LNCAP (cell line): ENCODE measurements around the gene NUP210.

Source experiments
- TF ChIP-seq, protein P1 (sequence below): fragments of 450-650 bp; IDR thresholded peaks from 2 replicates; pipeline ENCODE4 v1.5.1; 2017; ENCODE audit warnings: mild to moderate bottlenecking

NUP210 gene

GRCh38 chr3:13420045-13420830 is at the start of gene NUP210:
Gene NUP210 (minus strand): TSS chr3:13420322. CDS start chr3:13420226, 96 bp downstream.
- TF ChIP-seq, protein P1, sequence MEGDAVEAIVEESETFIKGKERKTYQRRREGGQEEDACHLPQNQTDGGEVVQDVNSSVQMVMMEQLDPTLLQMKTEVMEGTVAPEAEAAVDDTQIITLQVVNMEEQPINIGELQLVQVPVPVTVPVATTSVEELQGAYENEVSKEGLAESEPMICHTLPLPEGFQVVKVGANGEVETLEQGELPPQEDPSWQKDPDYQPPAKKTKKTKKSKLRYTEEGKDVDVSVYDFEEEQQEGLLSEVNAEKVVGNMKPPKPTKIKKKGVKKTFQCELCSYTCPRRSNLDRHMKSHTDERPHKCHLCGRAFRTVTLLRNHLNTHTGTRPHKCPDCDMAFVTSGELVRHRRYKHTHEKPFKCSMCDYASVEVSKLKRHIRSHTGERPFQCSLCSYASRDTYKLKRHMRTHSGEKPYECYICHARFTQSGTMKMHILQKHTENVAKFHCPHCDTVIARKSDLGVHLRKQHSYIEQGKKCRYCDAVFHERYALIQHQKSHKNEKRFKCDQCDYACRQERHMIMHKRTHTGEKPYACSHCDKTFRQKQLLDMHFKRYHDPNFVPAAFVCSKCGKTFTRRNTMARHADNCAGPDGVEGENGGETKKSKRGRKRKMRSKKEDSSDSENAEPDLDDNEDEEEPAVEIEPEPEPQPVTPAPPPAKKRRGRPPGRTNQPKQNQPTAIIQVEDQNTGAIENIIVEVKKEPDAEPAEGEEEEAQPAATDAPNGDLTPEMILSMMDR = no peak

DNA sequence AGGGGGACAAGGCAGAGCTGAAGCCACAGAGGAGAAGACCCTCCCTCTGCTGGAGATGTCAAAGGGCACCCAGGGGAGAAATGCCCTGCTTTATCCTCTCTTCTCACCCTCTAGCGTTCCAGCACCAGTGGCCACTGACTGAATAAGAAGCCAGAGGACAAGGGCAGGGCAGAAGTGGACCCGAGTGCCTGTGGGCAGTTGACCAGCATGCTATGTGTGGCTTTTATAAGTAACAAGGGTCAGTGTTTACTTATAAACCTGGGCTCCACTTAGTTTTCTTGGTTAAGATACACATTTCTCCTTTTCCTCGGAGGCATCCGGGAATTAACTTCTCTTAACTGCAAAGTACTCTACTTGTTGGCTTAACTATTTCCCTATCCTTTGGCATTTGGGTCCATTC is 46.7 kb upstream of the NUP210 start:
- TF ChIP-seq, protein P1 = no peak

DNA sequence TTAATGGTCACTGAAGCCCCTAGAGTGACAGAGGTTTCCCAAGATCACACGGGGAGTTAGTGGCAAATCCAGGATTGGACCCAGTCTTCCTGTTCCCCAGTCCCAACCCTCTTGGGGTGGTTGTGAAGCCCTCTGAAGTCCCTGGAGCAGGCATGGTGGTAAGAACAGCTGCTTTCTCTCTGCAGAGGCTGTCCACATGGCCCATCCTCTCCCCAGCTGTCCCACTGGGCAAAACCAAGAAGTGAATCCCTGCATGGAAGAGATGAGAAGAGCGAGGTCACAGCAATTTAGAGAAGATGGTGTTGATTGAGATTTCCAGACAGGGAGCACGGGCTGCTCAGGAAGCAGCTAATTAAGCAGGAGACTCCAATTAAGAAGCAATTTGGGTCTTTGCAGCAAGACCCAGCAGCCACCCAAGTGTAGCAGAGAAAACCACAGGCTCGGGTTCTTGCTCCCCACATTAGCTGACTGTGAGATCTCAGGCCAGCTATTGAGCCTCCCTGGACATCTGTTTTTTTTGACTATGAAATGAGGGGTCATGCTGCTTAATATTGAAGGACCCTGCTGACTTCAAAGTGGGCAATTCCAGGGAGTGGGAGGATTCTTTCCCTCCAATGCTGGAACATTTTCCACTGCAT is 45.2 kb upstream of the NUP210 start:
- TF ChIP-seq, protein P1 = no peak

DNA sequence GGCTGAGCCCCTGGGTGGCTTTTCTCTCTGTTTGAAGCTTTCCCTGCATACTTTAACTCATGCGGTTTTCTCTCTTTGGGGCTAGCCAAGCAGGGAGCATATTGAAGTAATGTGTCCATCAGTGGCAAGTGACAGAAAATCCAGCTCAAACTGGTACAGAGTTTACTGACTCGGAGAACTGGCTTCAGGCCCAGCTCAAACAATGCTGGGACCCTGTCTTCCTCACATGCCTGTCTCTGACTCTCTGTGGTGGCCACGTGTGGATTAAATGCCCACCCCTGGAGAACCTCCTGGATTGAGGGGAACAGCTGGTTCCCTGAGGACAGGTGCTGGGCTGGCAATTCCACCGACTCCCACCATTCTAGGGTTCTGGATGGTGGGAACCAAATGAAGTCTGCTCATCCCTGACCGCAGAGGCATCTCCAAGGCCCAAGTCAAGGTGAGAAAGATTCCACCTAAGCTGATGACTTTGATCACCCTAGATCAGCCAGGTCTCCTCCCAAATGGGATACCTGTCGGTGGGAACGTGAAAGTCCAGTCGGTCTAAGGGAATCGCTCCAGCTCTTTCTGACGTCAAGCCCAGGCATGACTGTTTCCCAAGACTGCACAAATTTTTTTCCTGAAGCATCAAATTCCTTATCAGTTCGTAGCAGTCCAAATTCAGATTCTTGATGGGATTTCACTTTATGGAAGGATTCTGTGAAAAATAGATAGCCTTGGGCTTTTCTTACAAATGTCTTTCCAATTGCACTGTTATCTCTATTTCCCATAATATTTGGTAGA is 43.7 kb upstream of the NUP210 start:
- TF ChIP-seq, protein P1 = no peak

GRCh38 chr3:13462822-13463221 is 42.7 kb upstream of the NUP210 start:
- TF ChIP-seq, protein P1 = no peak

GRCh38 chr3:13462125-13462629 is 42.1 kb upstream of the NUP210 start:
- TF ChIP-seq, protein P1 = no peak
